ENCODE data around the gene HTR2B. TPM values are rescaled to one million over a fixed set of nuclear protein-coding genes. Genes with fewer than 3 reads are reported as not detected.
"Not testable (repeated sequence)": the region's sequence is repeated elsewhere in the genome, so short reads cannot be mapped to it uniquely, and the experiment has no call there.

The HTR2B gene
- total and polyA plus RNA-seq, 4 donors: 0.16 to 1.1 (median 0.33) TPM

GRCh38 chr2:231161877-231162329 lies 37.1 kb upstream of the HTR2B start:
- DNase-seq (ENCODE audit: low read depth in 4 of 6, low spot score in 6 of 6): no peak
- no peaks in the 10 kb centered on the region for H3K4me1 ChIP-seq (ENCODE audit: control insufficient read depth, insufficient read depth, low read length)
- H3K4me3 ChIP-seq (ENCODE audit: low read depth, low read length): no peak overlapping the region
- 100% methylated on average over 1 of the region's 2 CpGs for whole genome bisulfite sequencing (ENCODE audit: insufficient coverage)
- H3K27me3 ChIP-seq (ENCODE audit: control insufficient read depth, insufficient read depth, low read length): no peaks in the 10 kb centered on the region
- no peak overlapping the region for H3K27ac ChIP-seq (ENCODE audit: low read depth, low read length)
- H3K9me3 ChIP-seq (ENCODE audit: control insufficient read depth, insufficient read depth, low read length): no peaks in the 10 kb centered on the region
- H3K36me3 ChIP-seq (ENCODE audit: control insufficient read depth, insufficient read depth, low read length): peaks cover 3% of the 10 kb centered on the region

DNA sequence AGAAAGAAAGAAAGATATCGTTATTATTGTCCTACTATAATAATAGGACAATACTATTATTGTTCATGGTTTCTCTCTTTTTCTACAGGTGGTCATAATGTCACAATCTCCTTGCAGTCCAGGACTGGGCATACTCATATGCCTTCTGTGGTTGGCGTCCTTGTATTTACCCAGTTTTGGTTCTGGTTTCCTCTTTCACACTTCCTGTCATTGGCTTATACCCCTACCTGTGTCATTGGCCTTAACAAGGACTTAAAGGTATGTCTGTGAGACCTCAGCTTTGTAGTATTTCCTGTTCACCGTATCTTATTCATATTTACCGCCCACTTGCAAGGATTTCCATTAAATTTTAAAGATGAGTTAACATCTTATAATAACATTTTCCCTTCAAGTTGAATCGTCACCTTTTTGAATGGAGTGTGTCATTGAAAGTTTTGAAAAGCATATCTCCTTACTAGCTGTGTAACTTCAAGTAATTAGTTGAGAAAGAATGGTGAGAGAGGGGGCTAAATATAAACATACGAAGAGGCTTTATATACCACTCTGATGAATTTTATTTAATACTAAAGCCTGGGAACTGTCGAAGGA lies 36.5 kb upstream of the HTR2B start:
- H3K4me3 ChIP-seq (ENCODE audit: low read depth, low read length): no peak overlapping the region
- no peaks in the 10 kb centered on the region for H3K27me3 ChIP-seq (ENCODE audit: control insufficient read depth, insufficient read depth, low read length)
- DNase-seq (ENCODE audit: low read depth in 4 of 6, low spot score in 6 of 6): no peak
- H3K27ac ChIP-seq (ENCODE audit: low read depth, low read length): no peak overlapping the region
- H3K4me1 ChIP-seq (ENCODE audit: control insufficient read depth, insufficient read depth, low read length): no peaks in the 10 kb centered on the region
- no peaks in the 10 kb centered on the region for H3K9me3 ChIP-seq (ENCODE audit: control insufficient read depth, insufficient read depth, low read length)
- H3K36me3 ChIP-seq (ENCODE audit: control insufficient read depth, insufficient read depth, low read length): peaks cover 3% of the 10 kb centered on the region
- WGBS (ENCODE audit: insufficient coverage): 100% methylated on average over 1 of the region's 7 CpGs

DNA sequence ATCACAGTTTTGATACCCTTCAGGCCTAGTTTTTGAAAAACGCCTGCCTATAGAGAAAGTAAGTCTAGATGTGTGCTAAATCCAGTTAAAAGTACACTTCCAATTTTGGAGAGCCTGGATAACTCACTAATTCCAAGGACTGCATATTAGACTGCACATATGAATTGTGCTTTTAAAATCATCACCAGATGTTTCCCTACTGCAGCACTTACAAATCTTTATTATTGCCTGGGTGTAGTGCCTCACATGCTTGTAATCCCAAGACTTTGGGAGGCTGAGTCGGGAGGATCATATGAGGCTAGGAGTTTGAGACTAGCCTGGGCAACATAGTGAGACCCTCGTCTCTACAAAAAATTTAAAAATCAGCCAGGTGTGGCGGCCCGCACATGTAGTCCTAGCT lies 35.9 kb upstream of the HTR2B start:
- WGBS (ENCODE audit: insufficient coverage): 100% methylated on average over 3 of the region's 5 CpGs
- peaks cover 3% of the 10 kb centered on the region for H3K36me3 ChIP-seq (ENCODE audit: control insufficient read depth, insufficient read depth, low read length)
- H3K4me3 ChIP-seq (ENCODE audit: low read depth, low read length): no peak overlapping the region
- DNase-seq (ENCODE audit: low read depth in 4 of 6, low spot score in 6 of 6): no peak
- H3K27ac ChIP-seq (ENCODE audit: low read depth, low read length): no peak overlapping the region
- H3K27me3 ChIP-seq (ENCODE audit: control insufficient read depth, insufficient read depth, low read length): no peaks in the 10 kb centered on the region
- H3K9me3 ChIP-seq (ENCODE audit: control insufficient read depth, insufficient read depth, low read length): no peaks in the 10 kb centered on the region
- no peaks in the 10 kb centered on the region for H3K4me1 ChIP-seq (ENCODE audit: control insufficient read depth, insufficient read depth, low read length)

GRCh38 chr2:231159306-231159705 lies 34.5 kb upstream of the HTR2B start:
- H3K36me3 ChIP-seq (ENCODE audit: control insufficient read depth, insufficient read depth, low read length): peaks cover 6% of the 10 kb centered on the region
- no peak overlapping the region for H3K27ac ChIP-seq (ENCODE audit: low read depth, low read length)
- no peak for DNase-seq (ENCODE audit: low read depth in 4 of 6, low spot score in 6 of 6)
- H3K4me1 ChIP-seq (ENCODE audit: control insufficient read depth, insufficient read depth, low read length): no peaks in the 10 kb centered on the region
- H3K4me3 ChIP-seq (ENCODE audit: low read depth, low read length): no peak overlapping the region
- H3K27me3 ChIP-seq (ENCODE audit: control insufficient read depth, insufficient read depth, low read length): no peaks in the 10 kb centered on the region
- no peaks in the 10 kb centered on the region for H3K9me3 ChIP-seq (ENCODE audit: control insufficient read depth, insufficient read depth, low read length)

DNA sequence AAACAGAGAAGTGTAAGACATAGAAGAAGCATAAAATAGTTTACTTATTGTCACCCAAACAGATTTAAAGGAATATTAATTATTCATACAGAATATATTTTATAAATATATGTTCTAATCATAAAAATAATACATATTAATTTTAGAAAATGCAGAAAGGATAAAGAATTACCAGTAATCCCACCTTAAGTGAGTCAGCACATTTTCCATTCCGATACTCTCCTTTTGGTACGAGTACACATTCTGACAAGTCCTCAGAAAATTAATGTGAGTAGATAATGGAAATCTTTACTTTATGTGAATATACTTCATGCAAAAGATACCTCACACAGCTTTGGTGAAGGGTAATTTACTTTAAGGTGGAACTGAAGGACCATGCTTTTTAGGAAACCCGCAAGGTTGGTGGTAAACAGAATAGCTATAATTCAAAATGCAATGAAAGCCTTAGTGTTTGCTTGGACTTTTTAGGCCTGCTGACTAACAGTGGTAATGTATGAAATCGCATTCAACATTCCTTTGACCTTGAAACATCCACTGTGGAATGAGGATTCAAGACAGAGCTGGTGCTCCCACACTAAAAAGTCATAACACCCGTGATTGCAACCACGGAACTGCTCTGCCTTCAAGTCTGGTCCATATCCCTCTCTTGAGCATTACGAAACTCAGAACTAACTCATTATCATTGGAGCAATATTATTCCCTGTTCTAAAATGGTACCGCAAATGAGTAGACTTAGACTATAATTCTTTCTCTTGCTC lies 28.1 kb upstream of the HTR2B start:
- 90% methylated on average over 2 of the region's 8 CpGs for WGBS (ENCODE audit: insufficient coverage)
- no peak overlapping the region for H3K27ac ChIP-seq (ENCODE audit: low read depth, low read length)
- DNase-seq (ENCODE audit: low read depth in 4 of 6, low spot score in 6 of 6): no peak
- no peaks in the 10 kb centered on the region for H3K27me3 ChIP-seq (ENCODE audit: control insufficient read depth, insufficient read depth, low read length)
- no peak overlapping the region for H3K4me3 ChIP-seq (ENCODE audit: low read depth, low read length)
- H3K36me3 ChIP-seq (ENCODE audit: control insufficient read depth, insufficient read depth, low read length): peaks cover 14% of the 10 kb centered on the region
- H3K9me3 ChIP-seq (ENCODE audit: control insufficient read depth, insufficient read depth, low read length): no peaks in the 10 kb centered on the region
- no peaks in the 10 kb centered on the region for H3K4me1 ChIP-seq (ENCODE audit: control insufficient read depth, insufficient read depth, low read length)

- H3K36me3 ChIP-seq (ENCODE audit: control insufficient read depth, insufficient read depth, low read length): peaks cover 11% of the 10 kb centered on the region
Observed at GRCh38 chr2:231146665-231147064, 21.8 kb upstream of the HTR2B start.

DNA sequence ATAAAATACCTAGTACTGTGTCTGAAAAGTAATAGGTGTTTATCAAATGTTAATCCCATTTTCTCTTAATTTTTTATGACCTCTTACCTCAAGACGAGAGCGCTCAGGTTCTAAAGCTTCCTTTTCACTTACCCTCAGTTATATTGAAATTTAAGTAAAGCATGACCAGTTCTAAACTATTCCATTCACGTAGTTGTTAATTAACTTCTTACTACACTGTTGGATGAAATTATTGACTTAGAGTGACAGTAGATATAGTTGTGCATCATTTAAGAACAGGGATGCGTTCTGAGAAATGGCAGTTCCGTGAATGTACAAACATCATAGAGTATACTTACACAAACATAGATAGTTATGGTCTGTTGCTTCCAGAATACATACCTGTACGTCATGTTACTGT lies 20.1 kb upstream of the HTR2B start:
- Histone ChIP-seq H3K9me3 (ENCODE audit: control insufficient read depth, insufficient read depth, low read length) (no peaks in the 10 kb centered on the region), H3K4me3 (ENCODE audit: low read depth, low read length) (no peak overlapping the region), H3K36me3 (ENCODE audit: control insufficient read depth, insufficient read depth, low read length) (peaks cover 12% of the 10 kb centered on the region), H3K27me3 (ENCODE audit: control insufficient read depth, insufficient read depth, low read length) (no peaks in the 10 kb centered on the region), H3K4me1 (ENCODE audit: control insufficient read depth, insufficient read depth, low read length) (no peaks in the 10 kb centered on the region), H3K27ac (ENCODE audit: low read depth, low read length) (no peak overlapping the region)
- no peak for DNase-seq (ENCODE audit: low read depth in 4 of 6, low spot score in 6 of 6)
- no CpG with 5 or more reads among the region's 6 CpGs for WGBS (ENCODE audit: insufficient coverage)

More at GRCh38 chr2:231146665-231147064, 21.8 kb upstream of the HTR2B start:
- no peaks in the 10 kb centered on the region for H3K9me3 ChIP-seq (ENCODE audit: control insufficient read depth, insufficient read depth, low read length)
- no peaks in the 10 kb centered on the region for H3K4me1 ChIP-seq (ENCODE audit: control insufficient read depth, insufficient read depth, low read length)
- WGBS (ENCODE audit: insufficient coverage): 100% methylated on average over 1 of the region's 2 CpGs
- no peak overlapping the region for H3K27ac ChIP-seq (ENCODE audit: low read depth, low read length)
- no peak for DNase-seq (ENCODE audit: low read depth in 4 of 6, low spot score in 6 of 6)
- no peaks in the 10 kb centered on the region for H3K27me3 ChIP-seq (ENCODE audit: control insufficient read depth, insufficient read depth, low read length)
- H3K4me3 ChIP-seq (ENCODE audit: low read depth, low read length): no peak overlapping the region

GRCh38 chr2:231140808-231141207 lies 16.0 kb upstream of the HTR2B start:
- H3K4me3 ChIP-seq (ENCODE audit: low read depth, low read length); H3K27me3 ChIP-seq (ENCODE audit: control insufficient read depth, insufficient read depth, low read length); H3K27ac ChIP-seq (ENCODE audit: low read depth, low read length); H3K4me1 ChIP-seq (ENCODE audit: control insufficient read depth, insufficient read depth, low read length); H3K36me3 ChIP-seq (ENCODE audit: control insufficient read depth, insufficient read depth, low read length); DNase-seq (ENCODE audit: low read depth in 4 of 6, low spot score in 6 of 6); H3K9me3 ChIP-seq (ENCODE audit: control insufficient read depth, insufficient read depth, low read length): not testable (repeated sequence)
- 100% methylated on average over 7 of the region's 8 CpGs for WGBS (ENCODE audit: insufficient coverage)

GRCh38 chr2:231139796-231140195 lies 15.0 kb upstream of the HTR2B start:
- Histone ChIP-seq H3K36me3 (ENCODE audit: control insufficient read depth, insufficient read depth, low read length) (peaks cover 8% of the 10 kb centered on the region), H3K4me1 (ENCODE audit: control insufficient read depth, insufficient read depth, low read length) (no peaks in the 10 kb centered on the region), H3K4me3 (ENCODE audit: low read depth, low read length) (no peak overlapping the region), H3K27ac (ENCODE audit: low read depth, low read length) (no peak overlapping the region), H3K9me3 (ENCODE audit: control insufficient read depth, insufficient read depth, low read length) (no peaks in the 10 kb centered on the region), H3K27me3 (ENCODE audit: control insufficient read depth, insufficient read depth, low read length) (no peaks in the 10 kb centered on the region)
- no peak for DNase-seq (ENCODE audit: low read depth in 4 of 6, low spot score in 6 of 6)

GRCh38 chr2:231138699-231139098 lies 13.9 kb upstream of the HTR2B start:
- H3K27me3 ChIP-seq (ENCODE audit: control insufficient read depth, insufficient read depth, low read length): no peaks in the 10 kb centered on the region
- no peak overlapping the region for H3K4me3 ChIP-seq (ENCODE audit: low read depth, low read length)
- H3K9me3 ChIP-seq (ENCODE audit: control insufficient read depth, insufficient read depth, low read length): no peaks in the 10 kb centered on the region
- 69% methylated on average over 3 of the region's 8 CpGs for WGBS (ENCODE audit: insufficient coverage)
- DNase-seq (ENCODE audit: low read depth in 4 of 6, low spot score in 6 of 6): peak in 1 of 6 donors; percentile 53
- peaks cover 6% of the 10 kb centered on the region for H3K36me3 ChIP-seq (ENCODE audit: control insufficient read depth, insufficient read depth, low read length)
- H3K27ac ChIP-seq (ENCODE audit: low read depth, low read length): no peak overlapping the region
- no peaks in the 10 kb centered on the region for H3K4me1 ChIP-seq (ENCODE audit: control insufficient read depth, insufficient read depth, low read length)

Data from spinal cord (tissue), 10 donors.